ENCODE results near the gene ITGAE.
"Not testable (repeated sequence)": the region's sequence is repeated elsewhere in the genome, so short reads cannot be mapped to it uniquely, and the experiment has no call there.

Gene ITGAE

GRCh38 chr17:3795390-3796102, 5.4 kb downstream of the ITGAE start:
- no peak for DNase-seq (ENCODE audit: low read depth)

DNA sequence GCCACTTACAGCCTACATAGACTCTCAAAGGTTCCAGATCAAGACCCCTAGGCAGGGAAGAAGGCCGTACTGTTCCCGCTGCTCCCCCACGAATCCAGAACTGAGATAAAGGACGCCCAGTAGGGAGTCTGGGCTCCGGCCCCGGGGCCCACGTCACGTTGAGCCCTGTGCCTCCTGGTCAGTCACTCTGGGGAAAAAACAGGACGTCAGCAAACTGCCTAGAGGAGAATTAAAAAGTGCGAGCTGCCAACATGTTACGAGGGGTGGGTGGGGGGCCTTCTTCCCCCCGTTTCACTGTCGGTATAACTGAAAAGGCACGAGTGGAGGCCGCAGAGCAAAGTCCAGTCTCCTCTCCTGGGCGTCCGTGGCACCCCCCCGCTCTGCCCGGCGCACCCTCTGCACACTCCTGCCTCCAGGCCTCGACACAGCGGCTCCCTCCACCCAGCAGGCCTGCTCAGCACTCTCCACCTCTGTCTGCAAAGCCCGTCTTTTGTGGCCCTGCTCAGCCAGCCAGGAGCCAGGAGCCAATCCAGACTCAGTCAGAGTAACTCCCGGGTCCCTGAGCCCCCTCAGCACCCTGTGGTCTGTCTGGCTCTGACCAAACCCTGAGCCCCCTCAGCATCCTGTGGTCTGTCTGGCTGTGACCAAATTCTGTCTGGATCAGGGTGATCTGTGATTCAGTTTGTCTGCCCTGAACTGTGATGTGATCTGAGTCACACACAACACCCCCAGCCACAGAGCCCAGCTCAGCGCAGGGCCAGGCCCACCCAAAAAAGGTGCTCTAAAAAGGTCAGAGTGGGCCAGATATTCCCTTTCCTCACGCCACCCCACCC, 6.2 kb downstream of the ITGAE start:
- DNase-seq (ENCODE audit: low read depth) = no peak

GRCh38 chr17:3794152-3794551, 6.8 kb downstream of the ITGAE start:
- DNase-seq (ENCODE audit: low read depth) = not testable (repeated sequence)

DNA sequence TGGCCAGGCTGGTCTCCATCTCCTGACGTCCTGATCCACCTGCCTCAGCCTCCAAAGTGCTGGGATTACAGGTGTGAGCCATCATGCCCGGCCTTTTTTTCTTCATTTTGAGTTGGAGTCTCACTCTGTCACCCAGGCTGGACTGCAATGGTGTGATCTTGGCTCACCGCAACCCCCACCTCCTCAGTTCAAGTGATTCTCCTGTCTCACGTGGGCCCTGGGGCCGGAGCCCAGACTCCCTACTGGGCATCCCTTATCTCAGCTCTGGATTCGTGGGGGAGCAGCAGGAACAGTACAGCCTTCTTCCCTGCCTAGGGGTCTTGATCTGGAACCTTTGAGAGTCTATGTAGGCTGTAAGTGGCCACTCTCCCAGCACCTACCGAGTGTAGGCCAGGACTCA, 7.7 kb downstream of the ITGAE start:
- not testable (repeated sequence) for DNase-seq (ENCODE audit: low read depth)

GRCh38 chr17:3792481-3792880, 8.5 kb downstream of the ITGAE start:
- DNase-seq (ENCODE audit: low read depth) = no peak

DNA sequence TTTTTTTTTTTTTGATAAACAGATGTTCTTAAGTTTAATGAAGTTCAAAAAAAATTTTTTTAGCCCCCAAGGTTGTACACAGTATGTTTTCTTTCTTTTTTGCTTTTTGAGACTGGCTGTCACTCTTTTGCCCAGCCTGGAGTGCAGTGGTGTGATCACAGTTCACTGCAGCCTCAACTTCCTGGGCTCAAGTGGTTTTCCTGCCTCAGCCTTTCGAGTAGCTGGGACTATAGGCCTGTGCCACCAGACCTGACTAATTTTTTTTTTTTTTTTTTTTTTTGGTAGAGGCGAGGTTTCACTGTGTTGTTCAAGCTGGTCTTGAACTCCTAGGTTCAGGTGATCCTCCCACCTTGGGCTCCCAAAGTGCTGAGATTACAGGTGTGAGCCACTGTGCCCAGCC, 12.8 kb downstream of the ITGAE start:
- DNase-seq (ENCODE audit: low read depth) = no peak

DNA sequence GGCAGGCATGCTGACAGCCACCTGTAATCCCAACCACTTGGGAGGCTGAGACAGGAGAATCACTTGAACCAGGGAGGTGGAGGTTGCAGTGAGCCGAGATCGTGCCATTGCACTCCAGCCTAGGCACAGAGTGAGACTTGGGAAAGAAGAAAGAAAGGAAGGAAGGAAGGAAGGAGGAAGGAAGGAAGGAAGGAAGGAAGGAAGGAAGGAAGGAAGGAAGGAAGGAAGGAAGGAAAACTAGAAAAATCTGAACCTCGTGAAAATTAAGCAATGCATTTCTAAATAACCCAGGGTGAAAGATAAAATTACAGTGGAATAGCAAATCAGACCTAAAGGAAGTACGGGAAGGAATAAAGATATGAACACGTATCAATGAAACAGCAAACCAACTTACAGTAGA, 15.7 kb downstream of the ITGAE start:
- DNase-seq (ENCODE audit: low read depth) = not testable (repeated sequence)

- no peak for DNase-seq (ENCODE audit: low read depth)
Observed at GRCh38 chr17:3782751-3783150, 18.2 kb downstream of the ITGAE start.

DNA sequence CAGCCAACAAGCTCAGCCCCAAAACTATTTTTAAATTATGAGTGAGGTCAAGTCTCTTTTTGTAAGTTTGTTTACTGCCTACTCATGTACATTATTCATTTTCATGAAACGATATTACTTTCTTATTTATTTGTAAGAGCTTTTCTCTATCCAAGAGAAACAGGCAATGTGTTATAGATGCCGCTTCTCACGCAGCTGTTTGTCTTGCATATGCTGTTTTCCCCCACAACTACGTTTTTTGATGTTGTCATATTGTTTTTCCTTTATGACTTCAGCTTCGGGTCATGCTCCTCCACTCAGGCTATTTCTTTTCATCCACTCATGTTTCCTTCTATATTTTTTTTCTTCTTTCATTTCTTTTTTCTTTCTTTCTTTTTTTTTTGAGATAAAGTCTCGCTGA, 20.0 kb downstream of the ITGAE start:
- no peak for DNase-seq (ENCODE audit: low read depth)

DNA sequence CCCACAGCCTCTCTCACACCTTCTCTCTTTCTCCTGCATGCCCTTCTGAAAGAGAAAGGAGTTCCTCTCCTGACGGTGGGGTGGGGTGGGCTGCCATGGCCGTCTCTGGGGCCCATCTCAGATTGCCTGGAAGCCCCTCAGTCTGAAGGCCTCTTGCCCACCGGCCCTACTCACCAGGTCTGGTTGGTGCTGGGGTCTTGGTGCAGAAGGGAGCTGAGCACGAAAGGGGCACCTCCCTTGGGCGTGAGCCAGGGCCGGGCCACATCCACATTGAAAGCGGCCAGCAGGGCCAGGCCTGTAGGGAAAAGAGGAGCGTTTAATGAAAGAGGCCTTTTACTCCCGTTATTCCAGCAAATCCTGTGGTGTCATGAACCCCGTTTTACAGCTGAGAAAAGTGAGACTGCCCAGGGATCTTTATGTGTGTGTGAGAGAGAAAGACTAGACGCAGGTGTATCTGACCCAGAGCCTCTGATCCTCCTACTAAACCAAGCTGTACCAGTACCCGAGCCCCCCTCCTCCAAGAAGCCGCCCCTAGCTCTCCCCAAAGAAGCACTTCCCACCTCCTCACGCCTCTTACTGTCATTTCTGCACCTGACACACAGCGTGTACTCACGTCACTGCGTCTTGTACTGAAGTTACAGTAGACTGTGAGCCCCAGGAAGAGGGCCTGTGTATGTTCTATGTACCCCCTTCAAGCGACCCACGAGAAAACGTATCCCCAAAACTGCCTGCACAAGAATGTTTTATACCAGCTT, 23.4 kb downstream of the ITGAE start:
- no peak for DNase-seq (ENCODE audit: low read depth)

DNA sequence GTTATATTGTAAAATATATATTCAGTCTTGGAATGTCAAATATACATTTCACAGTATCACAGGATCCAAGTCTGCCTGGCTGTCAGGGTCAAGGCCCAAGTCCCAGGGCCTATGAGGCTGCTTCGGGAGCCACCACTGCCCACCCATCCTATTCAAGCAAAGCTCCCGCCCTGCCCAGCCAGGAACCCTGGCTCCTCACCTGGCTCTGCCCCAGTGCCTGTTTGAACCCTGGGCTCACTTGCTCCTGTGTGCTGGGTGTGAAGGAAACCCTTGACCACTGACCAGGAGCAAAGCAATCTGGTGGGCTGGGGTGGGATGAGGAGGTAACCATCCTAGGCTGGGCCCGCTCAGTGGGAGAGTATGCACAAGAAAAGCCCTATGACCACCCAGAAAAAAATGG, 27.0 kb downstream of the ITGAE start:
- DNase-seq (ENCODE audit: low read depth) = no peak

- DNase-seq (ENCODE audit: low read depth) = peak; percentile 18
Observed at GRCh38 chr17:3773511-3773910, 27.5 kb downstream of the ITGAE start.

DNA sequence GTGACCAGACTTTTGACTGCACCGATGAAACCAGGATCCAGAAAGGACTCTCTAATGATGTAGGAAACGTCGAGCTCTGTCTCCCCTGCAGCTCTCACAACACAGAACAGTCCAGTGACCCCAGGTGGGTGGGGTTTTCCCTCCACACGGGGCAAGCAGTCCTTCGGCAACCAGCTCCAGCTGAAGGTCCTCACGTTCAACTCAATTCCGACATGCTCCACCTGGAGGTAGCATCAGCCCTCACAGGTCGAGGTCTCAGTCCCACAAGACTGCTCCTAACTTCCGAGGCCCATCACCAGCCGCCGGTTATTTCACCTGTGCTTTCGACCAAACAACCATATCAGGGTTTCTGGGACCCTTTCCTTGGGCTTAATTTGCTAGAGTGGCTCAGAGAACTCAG, 28.2 kb downstream of the ITGAE start:
- no peak for DNase-seq (ENCODE audit: low read depth)

DNA sequence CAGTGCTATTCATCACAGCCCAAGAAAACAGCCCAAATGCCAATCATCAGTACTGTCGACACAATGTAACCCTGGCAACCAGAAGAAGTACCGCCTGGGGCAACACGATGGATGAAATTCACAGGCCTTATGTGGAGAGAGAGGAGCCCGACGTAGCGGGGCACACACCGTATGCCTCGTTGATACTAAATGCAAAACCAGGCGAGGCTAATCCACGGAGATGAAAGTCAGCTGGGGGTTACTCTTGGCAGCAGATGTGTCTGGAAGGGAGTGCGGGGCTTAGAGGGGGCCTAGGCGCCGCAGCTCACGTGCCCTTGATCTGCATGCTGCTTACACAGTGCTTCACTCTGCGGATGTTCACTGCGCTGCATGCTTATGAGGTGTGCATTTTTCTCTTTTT, 29.8 kb downstream of the ITGAE start:
- no peak for DNase-seq (ENCODE audit: low read depth)

- DNase-seq (ENCODE audit: low read depth) = no peak
Observed at GRCh38 chr17:3770466-3770865, 30.5 kb downstream of the ITGAE start.

DNA sequence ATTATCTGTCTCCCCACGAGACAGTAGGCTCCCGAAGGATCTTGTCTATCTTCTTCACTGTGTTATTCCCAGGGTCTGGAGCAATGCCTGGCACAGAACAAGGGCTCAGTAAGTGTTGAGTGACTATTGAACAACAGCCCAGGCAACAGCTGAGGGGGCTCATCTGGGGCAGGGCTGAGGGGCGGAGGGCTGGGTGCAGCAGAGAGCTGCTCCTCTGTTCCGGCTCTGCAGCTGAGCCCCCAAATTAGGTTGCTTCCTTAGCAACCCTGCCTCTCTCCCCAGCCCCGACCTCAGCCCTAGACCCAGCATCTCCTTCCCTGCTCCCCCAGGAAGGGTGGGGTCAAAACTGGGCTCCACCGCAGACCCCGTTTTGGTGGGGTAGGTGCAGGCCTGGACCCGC, 32.2 kb downstream of the ITGAE start:
- no peak for DNase-seq (ENCODE audit: low read depth)

DNA sequence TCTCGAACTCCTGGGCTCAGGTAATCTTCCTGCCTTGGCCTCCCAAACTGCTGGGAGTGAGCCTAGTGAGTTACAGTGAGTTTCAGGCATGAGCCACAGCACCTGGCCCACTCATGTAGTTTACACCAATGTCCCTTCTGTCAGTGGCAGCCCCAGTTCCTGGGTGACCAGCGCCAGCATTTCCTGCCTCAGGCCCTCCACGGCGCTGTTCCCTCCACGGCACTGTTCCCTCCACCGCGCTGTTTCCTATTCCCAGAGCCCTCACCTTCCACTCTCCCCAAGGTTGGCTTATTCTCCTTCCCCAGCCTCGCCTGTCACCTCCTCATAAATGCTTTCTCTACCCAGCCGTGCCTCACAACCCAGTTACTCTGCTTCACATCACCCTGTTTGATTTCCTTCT, 32.6 kb downstream of the ITGAE start:
- no peak for DNase-seq (ENCODE audit: low read depth)

- no peak for DNase-seq (ENCODE audit: low read depth)
Observed at GRCh38 chr17:3766779-3767178, 34.2 kb downstream of the ITGAE start.

GRCh38 chr17:3765981-3766380, 35.0 kb downstream of the ITGAE start:
- DNase-seq (ENCODE audit: low read depth) = no peak

DNA sequence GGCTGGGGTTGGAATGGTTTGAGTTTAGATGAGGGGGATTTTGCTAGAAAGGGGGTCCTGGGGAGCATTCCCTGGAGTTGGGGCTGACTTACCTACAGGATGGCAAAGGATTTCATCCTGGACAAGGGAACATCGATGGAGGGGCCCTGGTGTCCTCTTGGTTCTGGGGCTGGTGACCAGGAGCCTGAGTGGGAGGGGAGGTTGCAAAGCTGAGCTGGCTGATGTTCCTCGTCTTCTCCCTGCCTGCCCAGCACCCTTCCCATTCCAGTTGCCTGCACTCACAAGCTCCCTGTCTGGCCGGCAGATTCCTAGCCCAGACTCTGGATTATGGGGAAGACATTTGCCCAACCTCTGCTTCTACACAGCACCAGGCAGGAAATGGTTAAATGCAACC, 37.2 kb downstream of the ITGAE start:
- DNase-seq (ENCODE audit: low read depth) = no peak

DNA sequence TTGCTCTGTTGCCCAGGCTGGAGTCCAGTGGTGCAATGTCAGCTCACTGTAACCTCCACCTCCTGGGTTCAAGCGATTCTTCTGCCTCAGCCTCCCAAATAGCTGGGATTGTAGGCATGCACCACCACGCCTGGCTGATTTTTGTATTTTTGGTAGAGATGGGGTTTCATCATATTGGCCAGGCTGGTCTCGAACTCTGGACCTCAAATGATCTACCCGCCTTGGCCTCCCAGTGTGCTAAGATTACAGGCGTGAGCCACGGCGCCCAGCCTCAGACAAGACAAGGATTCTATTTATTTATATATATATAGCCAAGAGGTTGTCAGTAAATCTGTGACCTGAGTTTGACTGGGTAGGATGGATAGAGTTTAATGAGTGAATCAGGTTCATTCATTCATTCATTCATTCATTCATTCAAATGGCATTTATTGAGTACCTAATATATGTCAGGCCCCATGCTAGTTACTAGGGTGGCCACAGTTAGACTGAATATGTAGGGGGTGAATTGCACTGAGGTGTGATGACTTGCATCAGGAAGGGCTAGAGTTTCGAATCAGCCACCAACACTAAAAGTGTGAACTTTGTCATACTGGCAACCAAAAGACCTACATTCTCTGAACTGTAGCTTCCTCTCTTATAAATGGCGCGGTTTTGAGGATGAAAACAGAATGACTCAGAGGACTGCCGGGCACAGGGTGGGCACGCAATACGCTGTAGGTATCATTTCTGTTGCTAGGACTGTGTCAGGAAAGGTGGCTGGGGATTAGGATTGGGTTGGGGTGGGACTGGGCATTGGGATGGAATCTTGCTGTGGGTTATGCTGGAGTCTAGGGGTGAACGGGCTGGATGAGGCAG, 37.8 kb downstream of the ITGAE start:
- DNase-seq (ENCODE audit: low read depth) = no peak

DNA sequence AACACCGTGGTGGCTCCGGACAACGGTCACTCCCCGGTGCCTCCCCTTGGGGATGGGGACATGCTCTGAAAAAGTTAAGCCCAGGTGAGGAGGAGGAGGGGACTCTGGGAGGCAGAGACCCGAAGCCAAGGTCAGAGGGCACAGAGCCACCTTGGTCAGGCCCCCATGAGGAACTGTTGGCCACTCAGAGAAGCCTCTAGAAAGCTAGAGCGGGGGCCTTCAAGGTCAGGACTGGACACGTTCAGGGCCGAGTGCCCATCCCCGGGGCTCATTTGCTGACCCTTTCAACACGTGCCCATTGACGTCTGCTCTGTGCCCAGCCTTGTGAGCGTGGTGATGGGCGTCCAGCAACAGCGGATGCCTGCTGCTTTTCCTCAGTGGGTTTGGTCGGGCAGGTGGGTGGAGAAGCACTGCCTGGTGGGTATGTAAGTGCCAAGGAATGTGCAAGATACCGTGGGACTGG, 39.0 kb downstream of the ITGAE start:
- no peak for DNase-seq (ENCODE audit: low read depth)
